VCaP (cell line): ENCODE data around the gene RAPGEF4.

Experiments
- H3K27ac ChIP-seq: fragments of 450-650 bp; 2 replicates; pipeline ENCODE4 v1.5.1; 2017
- CTCF ChIP-seq: fragments of 450-650 bp; conservative IDR thresholded peaks from 2 replicates; pipeline ENCODE4 v1.5.1; 2017; ENCODE audit warnings: mild to moderate bottlenecking, moderate library complexity

The RAPGEF4 gene

DNA sequence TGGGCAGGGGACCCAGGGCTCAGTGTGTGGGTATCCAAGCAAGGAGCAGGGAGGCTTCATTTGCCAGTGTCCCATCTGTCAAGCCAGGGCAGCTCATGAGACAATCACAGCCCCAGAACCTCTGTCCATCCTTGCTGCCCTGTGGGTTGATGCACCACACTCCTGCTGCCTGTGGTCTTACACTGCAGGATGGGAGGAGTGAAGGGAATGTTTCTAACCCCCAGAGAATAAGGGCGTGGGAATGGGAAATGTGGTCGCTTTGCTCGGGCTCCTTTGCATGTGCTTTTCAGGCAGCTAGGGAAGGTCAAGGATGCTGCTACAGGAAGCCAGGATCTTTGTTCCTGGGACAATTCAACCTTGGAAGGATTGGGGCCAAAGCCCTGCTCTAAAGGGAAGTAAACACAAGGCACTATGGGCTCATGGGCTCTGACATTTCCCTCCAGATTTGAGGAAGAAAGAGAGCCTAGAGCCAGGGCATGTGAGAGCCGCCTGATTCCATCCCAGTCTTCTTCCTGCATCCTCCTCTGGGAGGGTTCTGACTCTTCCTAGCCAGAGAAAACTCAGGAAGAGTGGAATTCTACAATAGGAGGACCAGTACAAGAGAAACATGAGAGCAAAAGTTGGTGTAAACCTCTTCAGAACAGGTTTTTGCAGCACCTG lies 321.2 kb downstream of the RAPGEF4 start:
- H3K27ac ChIP-seq: no peak overlapping the region
- no peak for TF ChIP-seq CTCF

DNA sequence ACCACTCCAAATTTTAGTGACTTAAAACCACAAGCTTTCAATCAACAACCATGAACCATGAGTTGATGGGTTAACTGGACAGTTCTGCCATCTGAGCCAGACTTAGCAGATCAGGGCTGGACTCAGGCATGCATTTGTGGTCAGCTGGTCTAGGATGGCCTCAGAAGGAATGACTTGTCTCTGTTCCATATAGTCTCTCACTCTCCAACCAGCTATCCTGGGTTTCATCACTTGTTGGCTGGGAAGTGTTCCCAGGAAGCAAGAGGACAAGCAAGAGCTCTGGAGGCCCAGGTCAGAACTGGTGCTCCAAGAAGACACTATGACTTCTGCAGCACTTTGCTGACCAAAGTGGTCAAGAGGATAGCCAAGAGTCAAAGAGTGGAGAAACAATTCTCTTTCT lies 322.5 kb downstream of the RAPGEF4 start:
- TF ChIP-seq CTCF: no peak
- no peak overlapping the region for H3K27ac ChIP-seq

- no peak for TF ChIP-seq CTCF
- no peak overlapping the region for H3K27ac ChIP-seq
These were observed 323.0 kb downstream of the RAPGEF4 start for GRCh38 chr2:173058673-173059072.

GRCh38 chr2:173059292-173059691 lies 323.6 kb downstream of the RAPGEF4 start:
- H3K27ac ChIP-seq: no peak overlapping the region
- TF ChIP-seq CTCF: no peak

DNA sequence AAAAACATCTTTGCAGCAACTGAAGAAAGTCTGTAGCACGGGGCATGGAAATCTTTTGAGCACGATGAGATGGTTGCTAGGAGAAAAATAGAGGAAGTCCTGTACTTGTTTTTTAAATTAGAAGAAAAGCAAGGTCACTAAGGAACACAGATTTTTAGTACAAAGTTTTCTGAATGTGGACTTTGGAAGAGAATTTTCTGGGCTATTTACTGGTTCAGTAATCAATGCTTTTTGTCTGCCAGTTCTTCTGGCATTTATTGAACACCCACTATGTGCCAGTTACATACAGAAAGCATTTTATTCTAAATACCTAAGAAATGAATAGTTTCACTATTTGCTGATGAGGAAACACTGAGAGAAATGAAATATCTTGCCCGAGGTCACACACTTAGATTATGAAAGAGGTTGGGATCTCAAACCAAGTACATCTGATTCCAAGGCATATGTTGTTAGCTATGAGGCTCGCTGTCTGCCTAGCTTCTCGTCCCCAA lies 324.4 kb downstream of the RAPGEF4 start:
- no peak overlapping the region for H3K27ac ChIP-seq
- TF ChIP-seq CTCF: no peak

- H3K27ac ChIP-seq: no peak overlapping the region
- TF ChIP-seq CTCF: no peak
These were observed 327.2 kb downstream of the RAPGEF4 start for GRCh38 chr2:173062801-173063200.

DNA sequence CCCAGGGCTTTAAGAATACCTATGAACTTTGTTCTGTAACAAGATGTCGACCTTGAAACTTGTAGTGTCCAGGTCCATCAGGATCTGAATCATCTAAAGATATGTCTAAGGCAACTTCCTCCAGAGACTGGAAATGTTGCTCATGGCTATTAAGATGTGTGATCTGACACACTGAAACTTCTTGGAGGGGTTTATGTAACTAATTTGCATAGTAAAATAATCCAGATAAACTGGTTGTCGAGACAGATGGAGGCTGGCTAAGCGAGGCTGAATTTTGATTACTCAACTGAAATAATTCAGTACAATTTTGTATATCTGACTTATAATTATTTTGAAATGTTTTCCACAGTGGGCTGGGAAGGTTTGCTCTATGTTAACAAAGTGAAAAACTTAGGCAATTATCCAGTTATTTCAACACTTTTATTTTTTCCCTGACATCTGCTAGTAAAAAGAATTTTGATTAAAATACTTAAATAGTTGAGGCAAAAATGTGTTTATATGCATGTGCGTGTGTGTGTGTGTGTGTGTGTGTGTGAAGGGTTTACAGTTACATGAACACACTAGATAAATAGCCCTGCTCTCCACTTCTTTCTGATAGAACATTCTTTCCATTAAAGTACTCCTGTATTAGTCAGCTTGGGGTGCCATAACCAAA lies 328.6 kb downstream of the RAPGEF4 start:
- no peak for TF ChIP-seq CTCF
- H3K27ac ChIP-seq: no peak overlapping the region
